Activated naive CD8-positive, alpha-beta T cell treated with anti-CD3 and anti-CD28 coated beads for 36 hours (primary cell): Measurements from ENCODE around the gene GPR26. TPM values are rescaled to one million over a fixed set of nuclear protein-coding genes. Genes with fewer than 3 reads are reported as not detected.

Source experiments
- total RNA-seq, 2 experiments: library from RNA; stranded (reverse); gene quantifications; one replicate each; pipeline ENCODE4 v1.2.3, GENCODE V29; 2021

Gene GPR26
- total RNA-seq, 2 experiments from 2014 or later: not detected

Other genes with a start within 250 kb of the GPR26 start
- gene CPXM2, start 225.5 kb downstream of the GPR26 start, total RNA-seq: not detected